Parathyroid adenoma (tissue), 2 donors: Measurements from ENCODE around the gene KCNN2.

Experiments
- H2AFZ ChIP-seq: fragments of 300-600 bp; sonication (generic); one replicate; pipeline ENCODE4 v1.7.0; 2017; ENCODE audit warnings: antibody characterized with exemption, mild to moderate bottlenecking
- H3K27ac ChIP-seq: fragments of 300-600 bp; sonication (generic); one replicate; pipeline ENCODE4 v1.7.0; 2017
- H3K27me3 ChIP-seq: fragments of 300-600 bp; sonication (generic); one replicate; pipeline ENCODE4 v1.7.0; 2017; ENCODE audit warnings: low read length; ENCODE audit not compliant: control insufficient read depth, insufficient read depth
- H3K36me3 ChIP-seq: fragments of 300-600 bp; sonication (generic); one replicate; pipeline ENCODE4 v1.7.0; 2017; ENCODE audit warnings: low read length; ENCODE audit not compliant: control insufficient read depth, insufficient read depth
- H3K4me1 ChIP-seq: fragments of 300-600 bp; sonication (generic); one replicate; pipeline ENCODE4 v1.7.0; 2017; ENCODE audit warnings: control low read depth
- H3K4me2 ChIP-seq: fragments of 300-600 bp; sonication (generic); one replicate; pipeline ENCODE4 v1.7.0; 2017; ENCODE audit warnings: low read length
- H3K4me3 ChIP-seq: fragments of 300-600 bp; sonication (generic); one replicate; pipeline ENCODE4 v1.7.0; 2017; ENCODE audit warnings: low read depth, low read length
- H3K79me2 ChIP-seq: fragments of 300-600 bp; sonication (generic); one replicate; pipeline ENCODE4 v1.7.0; 2017; ENCODE audit warnings: control low read depth
- H3K9ac ChIP-seq: fragments of 300-600 bp; sonication (generic); one replicate; pipeline ENCODE4 v1.7.0; 2017; ENCODE audit warnings: mild to moderate bottlenecking
- H3K9me3 ChIP-seq: fragments of 300-600 bp; sonication (generic); one replicate; pipeline ENCODE4 v1.7.0; 2017; ENCODE audit warnings: low read length; ENCODE audit not compliant: control insufficient read depth
- TF ChIP-seq, protein P1 (sequence below): fragments of 300-600 bp; sonication (generic); IDR thresholded peaks from one replicate; pipeline ENCODE4 v1.7.0; 2017; ENCODE audit warnings: antibody characterized with exemption, mild to moderate bottlenecking
- donor health status: primary hyperparathyroidism.

The KCNN2 gene

DNA sequence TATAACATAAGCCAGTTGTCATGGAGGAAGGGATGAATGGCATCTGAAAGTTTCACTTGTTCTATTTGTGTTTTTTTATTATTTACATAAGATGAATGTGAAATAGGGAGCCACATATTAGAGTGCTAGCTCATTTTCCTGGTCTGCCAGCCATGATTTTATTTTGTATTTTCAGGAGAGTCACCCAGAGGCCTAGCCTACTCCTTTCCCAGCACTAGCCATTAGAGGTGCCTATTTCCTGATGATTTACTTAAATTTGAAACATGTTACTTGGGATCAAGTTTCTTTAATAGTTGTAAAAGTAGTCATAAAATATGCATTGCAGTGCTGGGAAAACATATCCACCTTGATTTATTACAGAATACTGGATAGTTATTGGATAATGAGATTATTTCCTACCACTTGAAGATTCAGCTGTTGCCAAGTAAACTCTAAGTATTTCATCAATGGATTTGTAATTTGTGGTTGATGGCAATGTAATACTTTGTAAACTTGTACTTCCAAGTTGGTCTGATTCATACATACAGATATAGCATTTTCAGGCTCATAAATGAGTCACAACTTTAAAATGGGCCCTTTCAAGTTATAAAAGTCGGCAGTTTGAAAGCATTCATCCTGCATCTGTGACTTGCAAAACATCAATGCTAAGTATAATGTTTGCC lies 50.8 kb downstream of the KCNN2 start:
- no peak overlapping the region for H3K27ac ChIP-seq
- no peak overlapping the region for H3K4me3 ChIP-seq
- no peak overlapping the region for H2AFZ ChIP-seq
- H3K4me1 ChIP-seq: no peaks in the 10 kb centered on the region
- no peaks in the 10 kb centered on the region for H3K79me2 ChIP-seq
- no peak overlapping the region for H3K9ac ChIP-seq
- H3K36me3 ChIP-seq: no peaks in the 10 kb centered on the region
- TF ChIP-seq, protein P1, sequence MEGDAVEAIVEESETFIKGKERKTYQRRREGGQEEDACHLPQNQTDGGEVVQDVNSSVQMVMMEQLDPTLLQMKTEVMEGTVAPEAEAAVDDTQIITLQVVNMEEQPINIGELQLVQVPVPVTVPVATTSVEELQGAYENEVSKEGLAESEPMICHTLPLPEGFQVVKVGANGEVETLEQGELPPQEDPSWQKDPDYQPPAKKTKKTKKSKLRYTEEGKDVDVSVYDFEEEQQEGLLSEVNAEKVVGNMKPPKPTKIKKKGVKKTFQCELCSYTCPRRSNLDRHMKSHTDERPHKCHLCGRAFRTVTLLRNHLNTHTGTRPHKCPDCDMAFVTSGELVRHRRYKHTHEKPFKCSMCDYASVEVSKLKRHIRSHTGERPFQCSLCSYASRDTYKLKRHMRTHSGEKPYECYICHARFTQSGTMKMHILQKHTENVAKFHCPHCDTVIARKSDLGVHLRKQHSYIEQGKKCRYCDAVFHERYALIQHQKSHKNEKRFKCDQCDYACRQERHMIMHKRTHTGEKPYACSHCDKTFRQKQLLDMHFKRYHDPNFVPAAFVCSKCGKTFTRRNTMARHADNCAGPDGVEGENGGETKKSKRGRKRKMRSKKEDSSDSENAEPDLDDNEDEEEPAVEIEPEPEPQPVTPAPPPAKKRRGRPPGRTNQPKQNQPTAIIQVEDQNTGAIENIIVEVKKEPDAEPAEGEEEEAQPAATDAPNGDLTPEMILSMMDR: no peak
- H3K9me3 ChIP-seq: no peaks in the 10 kb centered on the region
- no peak overlapping the region for H3K4me2 ChIP-seq
- H3K27me3 ChIP-seq: no peaks in the 10 kb centered on the region

DNA sequence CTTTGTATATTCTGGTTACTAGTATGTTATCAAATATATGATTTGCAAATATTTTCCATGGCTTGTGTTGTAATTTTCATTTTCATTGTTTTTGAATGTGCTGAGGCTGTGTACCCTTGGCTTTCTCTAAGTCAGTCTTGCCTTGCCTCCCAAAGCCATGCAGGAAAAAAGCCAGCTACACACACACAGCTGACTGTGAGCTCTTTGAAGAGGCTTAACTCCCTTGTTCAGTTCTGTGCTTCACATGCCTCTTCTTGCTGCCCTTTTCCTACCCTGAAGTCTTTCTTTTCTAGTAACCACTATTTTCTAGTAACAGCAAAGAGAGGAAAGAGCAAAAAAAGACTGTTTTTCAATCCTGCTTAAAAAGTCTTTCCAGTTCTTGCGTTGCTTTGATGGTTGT lies 53.9 kb downstream of the KCNN2 start:
- H3K9me3 ChIP-seq: no peaks in the 10 kb centered on the region
- H3K4me3 ChIP-seq: no peak overlapping the region
- no peaks in the 10 kb centered on the region for H3K79me2 ChIP-seq
- no peak overlapping the region for H3K4me2 ChIP-seq
- no peak overlapping the region for H3K9ac ChIP-seq
- no peaks in the 10 kb centered on the region for H3K27me3 ChIP-seq
- no peak overlapping the region for H2AFZ ChIP-seq
- H3K27ac ChIP-seq: no peak overlapping the region
- H3K4me1 ChIP-seq: no peaks in the 10 kb centered on the region
- TF ChIP-seq, protein P1: no peak
- H3K36me3 ChIP-seq: no peaks in the 10 kb centered on the region

GRCh38 chr5:114416254-114416653 lies 54.4 kb downstream of the KCNN2 start:
- H3K4me3 ChIP-seq: no peak overlapping the region
- no peaks in the 10 kb centered on the region for H3K4me1 ChIP-seq
- no peaks in the 10 kb centered on the region for H3K79me2 ChIP-seq
- H2AFZ ChIP-seq: no peak overlapping the region
- H3K4me2 ChIP-seq: no peak overlapping the region
- no peak overlapping the region for H3K27ac ChIP-seq
- H3K36me3 ChIP-seq: no peaks in the 10 kb centered on the region
- no peak overlapping the region for H3K9ac ChIP-seq
- H3K9me3 ChIP-seq: no peaks in the 10 kb centered on the region
- TF ChIP-seq, protein P1: no peak
- no peaks in the 10 kb centered on the region for H3K27me3 ChIP-seq

DNA sequence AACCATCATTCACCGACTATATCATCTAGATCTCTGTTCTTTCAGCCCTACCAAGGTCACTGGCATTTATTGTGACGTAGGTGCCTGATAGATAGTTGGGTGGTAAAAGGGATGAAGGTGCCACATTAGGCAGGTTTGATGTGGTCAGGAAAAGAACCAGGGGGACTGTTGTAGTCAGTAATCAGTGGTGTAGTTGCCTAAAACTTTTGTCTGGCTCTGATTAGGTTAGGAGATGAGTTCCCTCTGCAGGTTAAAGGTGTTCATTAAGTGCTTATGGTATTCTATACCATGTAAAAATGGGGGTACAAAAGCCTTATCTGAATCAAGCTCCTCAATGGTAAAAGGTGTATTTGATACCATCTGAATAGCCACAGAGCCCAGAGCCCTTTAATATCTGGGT lies 55.6 kb downstream of the KCNN2 start:
- Histone ChIP-seq H3K4me3 (no peak overlapping the region), H3K79me2 (no peaks in the 10 kb centered on the region), H2AFZ (no peak overlapping the region), H3K4me1 (no peaks in the 10 kb centered on the region), H3K36me3 (no peaks in the 10 kb centered on the region), H3K27ac (no peak overlapping the region), H3K9me3 (no peaks in the 10 kb centered on the region), H3K9ac (no peak overlapping the region), H3K27me3 (no peaks in the 10 kb centered on the region), H3K4me2 (no peak overlapping the region)
- TF ChIP-seq, protein P1: no peak
